NCI-H460 (cell line): ENCODE results near the gene TBC1D20. TPM values are rescaled to one million over a fixed set of nuclear protein-coding genes. Genes with fewer than 3 reads are reported as not detected.

Source experiments
- DNase-seq: peaks from one replicate; pipeline ENCODE4 v3.0.0-alpha.2; 2016; ENCODE audit warnings: low read depth; ENCODE audit errors: extremely low read depth
- total RNA-seq: library from RNA; depleted of rRNA; stranded (reverse); fragments of >200 nt; shearing (Covaris generic); gene quantifications from 2 replicates; pipeline ENCODE4 v1.2.3, GENCODE V29; 2014

The TBC1D20 gene
- total RNA-seq, 1 experiment from 2014 or later = 27.5 TPM

DNA sequence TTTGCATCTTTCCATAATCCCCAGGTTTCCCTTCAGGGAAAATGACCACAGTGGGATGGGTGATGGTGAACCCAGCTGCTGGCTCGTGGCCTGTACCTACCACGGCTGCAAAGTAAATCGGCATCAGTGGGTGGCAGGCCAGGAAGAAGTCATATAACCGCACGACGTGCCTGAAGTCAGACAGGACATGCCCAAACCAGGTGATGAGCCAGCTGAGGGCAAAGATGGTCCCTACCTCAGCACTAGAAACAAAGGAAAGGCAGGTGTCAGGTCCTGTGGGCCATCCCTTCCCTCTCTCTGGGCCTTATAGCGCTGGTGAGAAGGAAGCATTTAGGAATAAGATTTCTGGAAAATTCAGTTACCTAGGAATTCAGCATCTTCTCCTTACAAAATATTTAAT, 22.2 kb downstream of the TBC1D20 start:
- DNase-seq = no peak

GRCh38 chr20:438571-439469, 23.5 kb downstream of the TBC1D20 start:
- DNase-seq = no peak

DNA sequence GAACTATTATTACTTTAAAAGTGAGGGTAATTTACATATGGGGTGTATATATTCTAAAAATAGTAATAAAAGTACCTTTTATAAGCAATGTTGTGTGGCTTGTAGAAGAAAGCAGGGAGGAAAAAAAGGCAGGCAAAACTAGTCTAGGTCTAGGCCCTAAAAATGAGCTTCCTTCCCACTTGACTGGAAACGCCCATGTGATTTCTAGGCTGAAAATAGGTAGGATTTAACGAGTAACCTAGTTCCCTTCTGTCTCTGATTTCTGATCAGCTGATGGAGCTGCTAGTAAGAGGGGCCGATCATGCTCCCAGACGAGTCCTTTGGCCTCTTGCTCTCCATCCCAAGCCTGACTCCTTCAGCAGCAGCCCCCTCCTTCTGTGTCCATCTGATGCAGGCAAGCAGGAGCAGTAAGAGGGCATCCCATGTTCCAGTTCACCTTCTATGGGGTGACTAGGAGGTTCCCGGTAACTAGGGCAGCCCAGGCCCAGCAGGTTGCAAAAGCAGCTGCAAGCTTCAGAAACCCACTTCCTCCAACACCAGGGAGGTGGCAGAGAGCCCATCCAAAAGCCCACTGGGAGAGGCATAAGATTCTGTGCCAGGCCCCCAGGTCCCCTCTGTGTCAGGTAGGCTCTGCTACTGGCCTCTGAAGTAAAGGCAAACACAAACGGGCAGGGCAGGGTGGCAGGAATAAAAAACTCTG, 24.4 kb downstream of the TBC1D20 start:
- DNase-seq = no peak

GRCh38 chr20:436476-436875, 25.9 kb downstream of the TBC1D20 start:
- DNase-seq = no peak

DNA sequence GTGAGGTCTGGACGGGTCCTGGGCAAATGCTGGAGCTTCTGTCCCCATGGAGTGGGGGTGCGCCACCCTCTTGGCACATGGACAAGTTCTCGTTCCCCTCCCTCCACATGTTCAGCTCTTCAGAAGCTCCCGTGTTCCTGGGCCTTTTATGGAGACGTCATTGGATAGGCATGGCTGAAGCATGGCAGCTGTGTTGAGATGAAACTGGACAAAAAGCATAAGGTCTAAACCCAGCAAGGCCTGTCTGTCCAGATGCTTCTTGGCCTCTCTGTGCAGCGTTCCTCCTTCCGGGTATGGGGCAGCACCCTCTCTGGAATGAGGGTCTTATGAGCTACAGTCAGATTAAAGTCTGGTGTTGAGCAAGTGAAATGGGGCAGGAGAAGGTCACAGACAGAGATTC, 26.8 kb downstream of the TBC1D20 start:
- no peak for DNase-seq

- no peak for DNase-seq
Measured at GRCh38 chr20:434661-435419, 27.5 kb downstream of the TBC1D20 start.

DNA sequence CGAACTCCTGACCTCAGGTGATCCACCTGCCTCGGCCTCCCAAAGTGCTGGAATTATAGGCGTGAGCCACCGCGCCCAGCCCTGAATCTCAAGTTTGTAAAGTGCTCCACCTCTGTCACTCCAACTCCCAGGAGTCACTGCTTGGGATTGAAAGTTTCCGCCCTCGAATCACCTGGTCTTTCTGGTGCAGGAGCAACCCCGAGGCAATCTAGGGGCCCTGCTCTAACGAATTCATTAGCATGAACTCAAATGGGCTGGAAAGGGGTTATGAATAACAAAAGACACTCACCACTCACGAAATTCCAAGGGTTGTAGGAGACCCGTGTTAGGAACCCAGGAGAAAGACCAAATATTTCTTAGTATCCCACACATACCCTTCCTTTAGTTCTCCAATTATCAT, 28.1 kb downstream of the TBC1D20 start:
- no peak for DNase-seq

- no peak for DNase-seq
Measured at GRCh38 chr20:433300-433975, 28.9 kb downstream of the TBC1D20 start.

- DNase-seq = no peak
Measured at GRCh38 chr20:432677-433299, 29.5 kb downstream of the TBC1D20 start.

GRCh38 chr20:432208-432607, 30.1 kb downstream of the TBC1D20 start:
- DNase-seq = no peak

- peak; percentile 91 for DNase-seq
Measured at GRCh38 chr20:431012-431904, 31.1 kb downstream of the TBC1D20 start.

DNA sequence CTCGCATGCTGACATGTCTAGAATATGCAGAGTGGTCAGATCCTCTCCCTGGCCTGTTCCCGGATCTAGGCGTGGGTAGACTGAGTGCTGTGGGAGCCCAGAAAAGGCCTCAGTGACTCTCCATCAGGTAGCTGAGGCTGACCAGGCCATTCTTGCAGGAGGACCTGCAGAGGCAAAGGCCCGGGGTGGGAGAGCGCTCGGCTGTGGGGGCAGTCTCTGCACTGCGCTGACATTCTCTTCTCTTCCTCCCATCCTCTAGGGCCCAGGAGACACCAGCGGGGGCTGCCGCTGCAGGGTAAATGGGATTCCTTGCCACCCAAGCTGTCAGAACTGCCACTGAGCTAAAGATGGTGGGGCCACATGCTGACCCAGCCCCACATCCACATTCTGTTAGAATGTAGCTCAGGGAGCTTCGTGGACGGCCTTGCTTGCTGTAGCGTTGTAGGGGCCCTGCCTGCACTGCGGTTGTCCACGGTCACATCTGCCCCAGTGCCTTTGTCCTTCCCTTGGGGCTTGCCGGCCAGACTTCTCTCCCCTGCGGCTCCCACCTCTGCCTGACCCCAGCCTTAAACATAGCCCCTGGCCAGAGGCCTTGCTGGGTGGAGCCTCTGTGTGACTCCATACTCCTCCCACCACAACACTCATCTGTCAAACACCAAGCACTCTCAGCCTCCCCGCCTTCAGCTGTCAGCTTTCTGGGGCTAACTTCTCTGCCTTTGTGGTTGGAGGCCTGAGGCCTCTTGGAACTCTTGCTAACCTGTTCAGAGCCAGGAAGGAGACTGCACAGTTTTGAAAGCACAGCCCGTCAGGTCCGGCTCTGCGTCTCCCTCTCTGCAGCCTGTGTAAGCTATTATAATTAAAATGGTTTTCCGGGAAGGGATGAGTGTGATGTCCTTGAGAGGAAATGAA, 32.0 kb downstream of the TBC1D20 start:
- no peak for DNase-seq

DNA sequence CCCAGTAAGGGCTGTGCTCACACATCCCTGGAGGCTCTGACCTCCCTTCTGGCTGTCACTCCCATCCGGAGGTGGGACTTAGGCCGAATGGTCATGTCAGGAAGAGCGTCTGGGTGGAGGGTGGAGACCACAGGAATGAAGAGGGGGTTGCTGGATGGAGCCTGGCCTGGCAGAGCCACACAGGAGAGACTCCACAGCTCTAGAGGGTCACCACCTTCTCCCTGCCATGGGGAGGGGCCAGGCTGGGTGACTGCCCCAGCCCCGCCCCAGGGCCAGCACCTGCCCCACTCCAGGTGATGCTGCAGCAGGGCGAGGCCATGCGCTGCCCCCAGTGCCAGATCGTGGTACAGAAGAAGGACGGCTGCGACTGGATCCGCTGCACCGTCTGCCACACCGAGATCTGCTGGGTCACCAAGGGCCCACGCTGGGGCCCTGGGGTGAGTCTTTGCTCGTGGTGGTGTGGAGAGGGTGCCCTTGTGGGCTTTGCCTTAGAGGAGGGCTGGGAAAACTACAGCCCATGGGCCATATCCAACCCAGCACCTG, 33.6 kb downstream of the TBC1D20 start:
- DNase-seq = no peak

GRCh38 chr20:427849-428657, 34.3 kb downstream of the TBC1D20 start:
- DNase-seq = no peak

DNA sequence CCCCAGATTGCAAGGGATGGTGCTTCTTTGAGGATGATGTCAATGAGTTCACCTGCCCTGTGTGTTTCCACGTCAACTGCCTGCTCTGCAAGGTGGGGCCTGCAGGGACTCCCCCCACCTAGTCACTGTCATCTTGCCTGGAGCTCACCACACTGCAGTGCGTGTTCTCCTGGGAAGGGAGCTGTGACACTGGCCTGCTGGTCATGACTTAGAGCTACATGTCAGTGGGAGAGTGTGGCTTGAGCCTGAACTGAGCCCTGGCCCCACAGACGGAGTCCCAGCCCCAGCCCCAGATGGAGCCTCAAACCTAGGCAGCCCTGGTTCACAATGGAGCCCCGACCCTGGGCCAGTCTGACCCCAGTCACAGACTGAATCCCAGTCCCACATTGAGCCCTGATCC, 34.9 kb downstream of the TBC1D20 start:
- DNase-seq = no peak

DNA sequence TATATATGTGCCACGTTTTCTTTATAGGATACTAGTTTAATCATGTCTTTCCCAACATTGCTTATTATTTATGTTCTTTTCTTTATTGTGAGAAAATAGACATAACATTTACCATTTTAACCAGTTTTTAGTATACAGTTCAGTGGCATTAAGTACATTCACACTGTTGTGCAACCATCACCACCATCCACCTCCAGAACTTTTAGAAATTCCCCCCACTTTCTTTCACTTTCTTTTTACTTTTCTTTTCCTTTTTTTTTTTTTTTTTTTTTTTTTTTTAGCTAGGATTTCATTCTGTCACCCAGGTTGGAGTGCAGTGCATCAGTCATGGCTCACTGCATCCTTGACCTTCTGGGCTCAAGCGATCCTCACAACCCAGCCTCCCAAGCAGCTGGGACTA, 35.8 kb downstream of the TBC1D20 start:
- DNase-seq = no peak

GRCh38 chr20:421685-422250, 40.6 kb downstream of the TBC1D20 start:
- DNase-seq = no peak
